HG02943 (cell line): Measurements from ENCODE around the gene NCAPD2.
"Not testable (repeated sequence)": the region's sequence is repeated elsewhere in the genome, so short reads cannot be mapped to it uniquely, and the experiment has no call there.

Experiments used
- ATAC-seq: cut with Tn5 transposase; IDR thresholded peaks from one replicate; pipeline ENCODE4 v1.9.1; 2021; ENCODE audit warnings: mild to moderate bottlenecking, low read depth, moderate library complexity; ENCODE audit not compliant: unreplicated experiment

The NCAPD2 gene

DNA sequence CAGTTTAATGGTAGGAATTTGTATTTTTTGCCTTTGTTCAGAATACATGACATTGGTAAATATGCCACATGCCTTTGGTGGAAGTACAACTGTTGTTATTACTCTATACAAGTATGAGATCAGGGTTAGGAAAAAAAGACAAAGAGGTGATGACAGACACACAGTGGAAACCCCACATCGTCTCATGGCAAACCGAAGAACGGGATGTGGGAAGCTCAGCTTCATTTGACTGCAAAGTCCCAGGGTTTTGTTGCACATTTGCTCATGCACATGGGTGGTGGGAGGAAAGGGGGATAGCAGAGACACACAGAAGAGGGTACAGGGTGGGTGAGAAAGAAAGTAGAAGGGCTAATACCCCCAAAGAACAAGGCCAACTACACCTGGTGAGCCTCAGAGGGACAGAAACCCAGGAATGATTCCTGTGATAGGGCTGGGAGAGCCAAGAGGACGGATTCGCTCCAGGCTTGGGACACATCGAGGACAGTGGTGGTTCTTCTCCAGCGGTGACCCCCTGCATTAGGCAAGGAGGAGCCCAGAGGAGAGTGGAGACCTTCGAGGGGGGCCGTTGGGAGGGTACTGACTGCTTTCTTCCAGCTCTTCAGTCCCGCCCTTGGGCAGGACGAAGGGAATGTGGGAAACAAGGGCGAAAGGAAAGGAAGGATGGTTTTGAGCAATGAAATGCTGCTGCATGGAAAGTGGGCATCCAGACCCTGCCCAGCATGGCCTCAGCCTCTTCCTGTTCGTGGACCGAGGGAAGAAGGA is 31.5 kb upstream of the NCAPD2 start:
- ATAC-seq: no peak

GRCh38 chr12:6463216-6463615 is 30.7 kb upstream of the NCAPD2 start:
- no peak for ATAC-seq

- no peak for ATAC-seq
These were observed 30.0 kb upstream of the NCAPD2 start for GRCh38 chr12:6463858-6464257.

DNA sequence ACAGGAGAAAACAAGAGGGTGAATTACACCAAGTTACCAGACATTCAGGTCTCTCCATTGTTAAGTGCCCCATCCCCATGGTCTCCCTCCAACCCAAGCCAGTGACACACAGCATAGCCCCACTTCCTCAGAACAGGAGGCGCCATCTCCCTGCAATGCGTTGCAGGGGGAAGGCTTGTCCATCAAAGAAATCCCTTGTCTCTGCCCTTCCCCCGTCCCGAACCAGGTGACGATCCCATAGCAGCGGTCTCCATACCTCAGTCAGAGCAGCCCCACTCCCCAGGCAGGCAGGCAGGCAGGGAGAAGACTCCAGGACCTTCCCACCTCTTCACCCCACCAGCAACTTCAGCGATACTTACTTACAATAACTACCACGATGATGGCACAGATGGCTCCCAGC is 29.4 kb upstream of the NCAPD2 start:
- ATAC-seq: no peak

- ATAC-seq: no peak
These were observed 28.3 kb upstream of the NCAPD2 start for GRCh38 chr12:6465467-6466183.

DNA sequence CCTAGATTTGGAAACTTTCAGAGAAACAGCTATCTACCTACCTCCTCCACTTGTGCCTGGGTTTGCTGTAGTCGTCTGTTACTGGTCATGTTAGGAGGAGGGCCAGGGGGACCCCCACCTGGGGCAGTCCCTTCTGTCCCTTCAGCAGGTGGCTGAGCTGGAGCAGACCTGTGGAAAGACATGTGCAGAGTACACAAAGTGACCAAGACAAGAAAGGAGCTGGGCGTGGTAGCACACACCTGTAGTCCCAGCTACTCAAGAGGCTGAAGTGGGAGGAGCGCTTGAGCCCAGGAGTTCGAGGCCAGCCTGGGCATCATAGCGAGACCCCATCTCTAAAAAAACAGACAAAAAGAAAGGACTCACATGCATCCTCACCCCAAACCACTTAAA is 27.7 kb upstream of the NCAPD2 start:
- no peak for ATAC-seq

DNA sequence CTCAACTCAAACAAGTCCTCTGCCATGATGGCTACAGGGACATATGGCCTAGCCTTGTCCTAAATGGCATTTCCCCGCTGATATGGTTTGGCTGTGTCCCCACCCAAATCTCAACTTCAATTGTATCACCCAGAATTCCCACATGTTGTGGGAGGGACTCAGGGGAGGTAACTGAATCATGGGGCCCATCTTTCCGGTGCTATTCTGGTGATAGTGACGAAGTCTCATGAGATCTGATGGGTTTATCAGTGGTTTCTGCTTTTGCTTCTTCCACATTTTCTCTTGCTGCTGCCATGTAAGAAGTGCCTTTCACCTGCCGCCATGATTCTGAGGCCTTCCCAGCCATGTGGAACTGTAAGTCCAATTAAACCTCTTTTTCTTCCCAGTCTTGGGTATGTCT is 27.2 kb upstream of the NCAPD2 start:
- ATAC-seq: not testable (repeated sequence)

- not testable (repeated sequence) for ATAC-seq
These were observed 26.2 kb upstream of the NCAPD2 start for GRCh38 chr12:6467571-6468282.

- ATAC-seq: no peak
These were observed 25.7 kb upstream of the NCAPD2 start for GRCh38 chr12:6468283-6468575.

GRCh38 chr12:6469092-6469491 is 24.8 kb upstream of the NCAPD2 start:
- no peak for ATAC-seq

DNA sequence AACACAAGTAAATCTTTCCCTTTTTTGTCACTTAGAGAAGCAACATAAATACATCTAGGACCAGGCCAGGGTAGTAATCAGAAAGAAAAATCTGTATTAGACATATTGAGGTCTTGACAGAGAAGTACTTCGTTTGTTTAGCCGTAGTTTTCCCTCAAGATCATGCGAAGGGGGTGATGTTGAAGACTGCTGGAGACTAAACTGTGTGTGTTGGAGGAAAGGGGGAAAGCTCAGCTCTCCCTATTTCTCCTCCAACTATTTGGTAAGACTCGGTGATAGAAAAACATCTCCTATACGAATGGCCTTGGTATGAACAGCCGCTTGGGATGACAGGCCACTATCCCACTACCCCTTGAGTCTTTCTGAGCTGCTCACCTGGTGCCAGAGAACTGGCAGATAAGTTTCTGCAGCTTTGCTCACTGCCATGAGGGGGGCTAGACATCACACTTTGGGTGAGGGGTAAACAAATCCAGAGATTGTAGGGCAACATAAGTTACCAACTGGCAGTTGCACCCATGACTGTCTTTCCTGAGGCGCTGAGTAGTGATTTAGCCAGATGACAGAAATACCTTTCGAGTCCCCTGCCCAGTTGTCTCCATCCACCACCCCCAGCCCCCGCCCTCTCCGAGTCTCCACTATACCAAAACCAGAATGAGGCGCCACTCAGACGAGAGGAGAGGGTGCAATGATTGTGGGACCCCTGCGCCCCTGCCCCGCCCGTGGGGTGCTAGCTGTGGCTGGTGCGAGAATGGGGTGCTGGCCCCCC is 24.1 kb upstream of the NCAPD2 start:
- no peak for ATAC-seq

GRCh38 chr12:6470375-6471163 is 23.3 kb upstream of the NCAPD2 start, which contains the start of gene VAMP1:
TSS of gene VAMP1 (minus strand) at chr12:6470677. CDS start at chr12:6470531, 146 bp downstream.
- ATAC-seq: peak; percentile 88

DNA sequence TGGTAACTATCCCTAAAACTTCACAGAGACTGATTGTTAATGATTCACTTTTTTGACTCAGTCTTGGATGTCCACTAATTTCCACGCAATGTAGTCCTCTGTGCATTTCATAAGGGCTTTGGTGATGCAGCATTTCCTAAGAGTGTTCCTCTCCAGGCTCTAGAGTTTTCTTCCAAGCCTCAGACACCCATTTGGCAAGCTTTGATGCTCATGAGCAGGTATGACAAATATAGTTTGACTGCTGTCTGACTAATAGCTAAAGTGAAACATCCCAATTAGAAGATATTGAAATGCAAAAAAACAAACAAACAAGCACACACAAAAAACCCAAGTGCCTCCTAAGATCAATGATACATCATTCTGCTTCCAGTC is 21.9 kb upstream of the NCAPD2 start:
- ATAC-seq: no peak

DNA sequence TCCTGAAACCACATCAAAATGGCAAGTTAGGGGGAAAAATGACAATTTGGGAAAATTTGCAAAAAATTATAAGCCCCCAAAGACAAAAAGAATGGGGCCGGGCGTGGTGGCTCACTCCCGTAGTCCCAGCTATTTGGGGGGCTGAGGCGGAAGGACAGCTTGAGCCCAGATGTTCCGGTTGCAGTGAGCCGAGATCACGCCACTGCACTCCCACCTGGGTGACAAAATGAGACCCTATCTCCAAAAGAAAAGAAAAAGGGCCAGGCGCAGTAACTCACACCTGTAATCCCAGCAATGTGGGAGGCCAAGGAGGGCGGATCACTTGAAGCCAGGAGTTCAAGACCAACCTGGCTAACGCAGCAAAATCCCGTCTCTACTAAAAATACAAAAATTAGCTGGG is 21.4 kb upstream of the NCAPD2 start:
- ATAC-seq: no peak

DNA sequence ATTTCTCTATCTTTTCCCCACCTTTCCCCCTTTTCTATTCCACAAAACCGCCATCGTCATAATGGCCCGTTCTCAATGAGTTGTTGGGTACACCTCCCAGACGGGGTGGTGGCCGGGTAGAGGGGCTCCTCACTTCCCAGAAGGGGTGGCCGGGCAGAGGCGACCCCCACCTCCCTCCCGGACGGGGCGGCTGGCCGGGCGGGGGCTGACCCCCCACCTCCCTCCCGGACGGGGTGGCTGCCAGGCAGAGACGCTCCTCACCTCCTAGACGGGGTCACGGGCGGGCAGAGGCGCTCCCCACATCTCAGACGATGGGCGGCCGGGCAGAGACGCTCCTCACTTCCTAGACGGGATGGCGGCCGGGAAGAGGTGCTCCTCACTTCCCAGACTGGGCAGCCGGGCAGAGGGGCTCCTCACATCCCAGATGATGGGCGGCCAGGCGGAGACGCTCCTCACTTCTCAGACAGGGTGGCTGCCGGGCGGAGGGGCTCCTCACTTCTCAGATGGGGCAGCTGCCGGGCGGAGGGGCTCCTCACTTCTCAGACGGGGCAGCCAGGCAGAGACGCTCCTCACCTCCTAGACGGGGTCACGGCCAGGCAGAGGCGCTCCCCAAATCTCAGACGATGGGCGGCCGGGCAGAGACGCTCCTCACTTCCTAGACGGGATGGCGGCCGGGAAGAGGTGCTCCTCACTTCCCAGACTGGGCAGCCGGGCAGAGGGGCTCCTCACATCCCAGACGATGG is 18.5 kb upstream of the NCAPD2 start:
- ATAC-seq: not testable (repeated sequence)

DNA sequence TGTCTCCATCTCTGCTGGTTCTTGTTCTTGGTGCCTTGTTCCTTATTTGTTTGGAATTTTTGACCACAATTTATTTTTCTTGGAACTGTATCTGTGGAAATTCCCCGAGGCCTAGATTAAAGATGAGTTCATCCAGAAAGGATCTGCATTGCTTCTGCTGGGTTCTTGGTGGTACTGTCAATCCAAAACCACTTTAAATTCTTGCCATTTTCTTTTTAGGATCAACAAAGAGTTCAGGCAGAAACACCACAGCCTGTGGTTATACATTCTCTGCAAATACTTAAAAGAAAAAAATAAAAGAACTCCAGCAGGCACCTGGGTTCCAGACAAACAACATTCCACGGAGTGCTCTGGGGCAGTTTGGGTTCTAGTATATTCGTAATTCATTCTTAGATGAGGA is 17.4 kb upstream of the NCAPD2 start:
- ATAC-seq: no peak

DNA sequence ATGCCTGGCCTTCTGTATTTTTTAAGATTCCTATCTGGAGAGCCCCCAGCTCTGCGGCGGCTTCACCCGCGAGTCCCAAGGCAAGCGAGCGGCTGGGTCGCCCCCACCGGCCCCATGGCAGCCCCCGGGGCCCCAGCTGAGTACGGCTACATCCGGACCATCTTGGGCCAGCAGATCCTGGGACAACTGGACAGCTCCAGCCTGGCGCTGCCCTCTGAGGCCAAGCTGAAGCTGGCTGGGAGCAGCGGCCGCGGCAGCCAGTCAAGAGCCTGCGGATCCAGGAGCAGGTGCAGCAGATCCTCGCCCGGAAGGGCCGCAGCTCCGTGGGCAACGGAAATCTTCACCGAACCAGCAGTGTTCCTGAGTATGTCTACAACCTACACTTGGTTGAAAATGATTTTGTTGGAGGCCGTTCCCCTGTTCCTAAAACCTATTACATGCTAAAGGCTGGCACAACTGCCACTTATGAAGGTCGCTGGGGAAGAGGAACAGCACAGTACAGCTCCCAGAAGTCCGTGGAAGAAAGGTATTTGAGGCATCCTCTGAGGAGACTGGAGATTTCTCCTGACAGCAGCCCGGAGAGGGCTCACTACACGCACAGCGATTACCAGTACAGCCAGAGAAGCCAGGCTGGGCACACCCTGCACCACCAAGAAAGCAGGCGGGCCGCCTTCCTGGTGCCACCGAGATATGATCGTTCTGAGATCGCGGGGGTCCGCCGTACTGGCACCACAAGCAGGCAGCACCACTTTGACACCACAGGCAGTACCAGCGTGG is 16.1 kb upstream of the NCAPD2 start:
- not testable (repeated sequence) for ATAC-seq

GRCh38 chr12:6478416-6478815 is 15.5 kb upstream of the NCAPD2 start:
- no peak for ATAC-seq

DNA sequence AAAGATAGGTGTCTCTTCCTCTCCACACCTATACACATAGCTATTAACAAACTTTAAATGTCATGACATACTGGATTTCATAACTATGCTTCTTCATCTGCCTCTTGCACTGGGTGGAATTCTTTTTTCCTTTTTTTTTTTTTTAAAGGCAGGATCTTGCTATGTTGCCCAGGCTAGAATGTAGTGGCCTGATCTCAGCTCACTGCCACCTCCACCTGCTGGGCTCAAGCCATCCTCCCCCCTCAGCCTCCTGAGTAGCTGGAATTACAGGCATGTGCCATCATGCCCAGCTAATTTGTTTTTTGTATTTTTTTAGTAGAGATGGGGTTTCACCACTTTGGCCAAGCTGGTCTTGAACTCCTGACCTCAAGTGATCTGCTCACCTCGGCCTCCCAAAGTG is 5.7 kb upstream of the NCAPD2 start:
- no peak for ATAC-seq
